Measurements from ENCODE around the gene FAM184B. TPM values are rescaled to one million over a fixed set of nuclear protein-coding genes. Genes with fewer than 3 reads are reported as not detected.

Gene FAM184B
- total and polyA plus RNA-seq, 2 of the 4 experiments (the other 2 are of a cell fraction) = 0.07 to 0.18 TPM

DNA sequence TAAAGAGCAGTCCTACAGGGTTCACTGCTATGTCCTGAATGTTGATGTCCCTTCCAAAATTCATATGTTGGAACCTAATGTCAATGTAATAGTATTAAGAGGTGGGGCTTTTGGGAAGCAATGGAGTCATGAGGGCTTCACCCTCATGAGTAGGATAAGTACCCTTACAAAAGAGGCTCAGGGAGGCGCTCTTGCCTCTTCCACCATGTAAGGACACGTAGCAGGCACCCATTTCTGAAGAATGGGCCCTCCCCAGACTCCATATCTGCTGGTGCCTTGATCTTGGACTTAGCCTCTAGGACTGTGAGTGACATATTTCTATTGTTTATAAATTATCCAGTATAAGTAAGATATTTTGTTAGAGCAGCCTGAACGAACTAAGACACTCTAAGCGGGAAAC, 151.2 kb downstream of the FAM184B start:
- no peak overlapping the region for H3K4me3 ChIP-seq (ENCODE audit: insufficient read depth, low read depth, low read length)
- WGBS, 2 experiments (ENCODE audit: extremely low coverage in 2 of 2, insufficient read length in 1 of 2) = no CpG with 5 or more reads among the region's 4 CpGs
- TF ChIP-seq MAFK (IDR thresholded peaks at IDR 0.05; ENCODE audit: low read depth, low read length) (no peak), MXI1 (IDR thresholded peaks at IDR 0.05; ENCODE audit: borderline replicate concordance, low read depth, low read length) (no peak), RCOR1 (IDR thresholded peaks at IDR 0.05; ENCODE audit: insufficient replicate concordance, low read length) (no peak), NFE2L2 (IDR thresholded peaks at IDR 0.05; ENCODE audit: low read depth, low read length) (no peak), RAD21 (IDR thresholded peaks at IDR 0.05; ENCODE audit: low read length) (no peak), CHD1 (IDR thresholded peaks at IDR 0.05; ENCODE audit: low read depth, low read length) (no peak), RFX5 (IDR thresholded peaks at IDR 0.05; ENCODE audit: low read depth, low read length) (no peak), SMC3 (IDR thresholded peaks at IDR 0.05; ENCODE audit: low read depth, low read length) (no peak), MAZ (IDR thresholded peaks at IDR 0.05; ENCODE audit: borderline replicate concordance, low read depth, low read length) (no peak), POLR2A (IDR thresholded peaks at IDR 0.05; ENCODE audit: low read depth, low read length) (no peak), FOS (IDR thresholded peaks at IDR 0.05; ENCODE audit: low read depth, low read length) (no peak), BHLHE40 (IDR thresholded peaks at IDR 0.05; ENCODE audit: low read depth, low read length) (no peak), CEBPB (IDR thresholded peaks at IDR 0.05; ENCODE audit: low read depth, low read length) (no peak)
- TF ChIP-seq, protein P1, sequence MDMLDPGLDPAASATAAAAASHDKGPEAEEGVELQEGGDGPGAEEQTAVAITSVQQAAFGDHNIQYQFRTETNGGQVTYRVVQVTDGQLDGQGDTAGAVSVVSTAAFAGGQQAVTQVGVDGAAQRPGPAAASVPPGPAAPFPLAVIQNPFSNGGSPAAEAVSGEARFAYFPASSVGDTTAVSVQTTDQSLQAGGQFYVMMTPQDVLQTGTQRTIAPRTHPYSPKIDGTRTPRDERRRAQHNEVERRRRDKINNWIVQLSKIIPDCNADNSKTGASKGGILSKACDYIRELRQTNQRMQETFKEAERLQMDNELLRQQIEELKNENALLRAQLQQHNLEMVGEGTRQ (IDR thresholded peaks at IDR 0.05; ENCODE audit: low read depth, low read length) = no peak
- TF ChIP-seq, protein P2, sequence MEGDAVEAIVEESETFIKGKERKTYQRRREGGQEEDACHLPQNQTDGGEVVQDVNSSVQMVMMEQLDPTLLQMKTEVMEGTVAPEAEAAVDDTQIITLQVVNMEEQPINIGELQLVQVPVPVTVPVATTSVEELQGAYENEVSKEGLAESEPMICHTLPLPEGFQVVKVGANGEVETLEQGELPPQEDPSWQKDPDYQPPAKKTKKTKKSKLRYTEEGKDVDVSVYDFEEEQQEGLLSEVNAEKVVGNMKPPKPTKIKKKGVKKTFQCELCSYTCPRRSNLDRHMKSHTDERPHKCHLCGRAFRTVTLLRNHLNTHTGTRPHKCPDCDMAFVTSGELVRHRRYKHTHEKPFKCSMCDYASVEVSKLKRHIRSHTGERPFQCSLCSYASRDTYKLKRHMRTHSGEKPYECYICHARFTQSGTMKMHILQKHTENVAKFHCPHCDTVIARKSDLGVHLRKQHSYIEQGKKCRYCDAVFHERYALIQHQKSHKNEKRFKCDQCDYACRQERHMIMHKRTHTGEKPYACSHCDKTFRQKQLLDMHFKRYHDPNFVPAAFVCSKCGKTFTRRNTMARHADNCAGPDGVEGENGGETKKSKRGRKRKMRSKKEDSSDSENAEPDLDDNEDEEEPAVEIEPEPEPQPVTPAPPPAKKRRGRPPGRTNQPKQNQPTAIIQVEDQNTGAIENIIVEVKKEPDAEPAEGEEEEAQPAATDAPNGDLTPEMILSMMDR (conservative IDR thresholded peaks at IDR 0.05; ENCODE audit: low read depth, low read length) = no peak
- TF ChIP-seq, protein P3, sequence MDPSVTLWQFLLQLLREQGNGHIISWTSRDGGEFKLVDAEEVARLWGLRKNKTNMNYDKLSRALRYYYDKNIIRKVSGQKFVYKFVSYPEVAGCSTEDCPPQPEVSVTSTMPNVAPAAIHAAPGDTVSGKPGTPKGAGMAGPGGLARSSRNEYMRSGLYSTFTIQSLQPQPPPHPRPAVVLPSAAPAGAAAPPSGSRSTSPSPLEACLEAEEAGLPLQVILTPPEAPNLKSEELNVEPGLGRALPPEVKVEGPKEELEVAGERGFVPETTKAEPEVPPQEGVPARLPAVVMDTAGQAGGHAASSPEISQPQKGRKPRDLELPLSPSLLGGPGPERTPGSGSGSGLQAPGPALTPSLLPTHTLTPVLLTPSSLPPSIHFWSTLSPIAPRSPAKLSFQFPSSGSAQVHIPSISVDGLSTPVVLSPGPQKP (IDR thresholded peaks at IDR 0.05; ENCODE audit: borderline replicate concordance, low read depth, low read length) = no peak
- no peak overlapping the region for H2BK15ac ChIP-seq (ENCODE audit: low read depth, low read length)
- no peak for DNase-seq
- in situ Hi-C loops (cut with MboI; ENCODE audit: low sequenced_read_pairs) (loop anchor here (25.0 kb wide), 1 partner anchor 957 kb away; no protein-coding TSS in a partner anchor), dilution Hi-C loops (cut with HindIII; ENCODE audit: low sequenced_read_pairs, unreplicated experiment) (no loop called here), intact Hi-C loops (cut with micrococcal nuclease) (no loop called here)
- H2AFZ ChIP-seq (replicated peaks; ENCODE audit: low read length, poor library complexity) = no peak overlapping the region
- no peak overlapping the region for H2AK5ac ChIP-seq (ENCODE audit: low read depth, low read length)
- H4K5ac ChIP-seq (ENCODE audit: low read depth, low read length) = no peak overlapping the region
- H2BK5ac ChIP-seq (ENCODE audit: low read depth, low read length, poor library complexity, severe bottlenecking) = no peak overlapping the region
- no peak overlapping the region for H3K14ac ChIP-seq (replicated peaks; ENCODE audit: low read depth, low read length)
- H3K9me3 ChIP-seq (ENCODE audit: control insufficient read depth, insufficient read depth, low read length) = no peaks in the 10 kb centered on the region
- no peak overlapping the region for H4K8ac ChIP-seq (ENCODE audit: low read depth in 2 of 2, low read length in 2 of 2)
- no peak overlapping the region for H3K4me2 ChIP-seq (ENCODE audit: low read depth, low read length)
- H2AK9ac ChIP-seq (replicated peaks; ENCODE audit: low read depth, low read length, poor library complexity) = no peak overlapping the region
- POLR2A ChIA-PET (ENCODE audit: unreplicated experiment) = no interaction called here
- no peaks in the 10 kb centered on the region for H3K27me3 ChIP-seq (ENCODE audit: control insufficient read depth, insufficient read depth, low read length)
- H3K18ac ChIP-seq (ENCODE audit: low read depth, low read length) = no peak overlapping the region
- no peak overlapping the region for H2BK120ac ChIP-seq (ENCODE audit: low read depth, low read length)
- peaks cover 62% of the 10 kb centered on the region for H3K36me3 ChIP-seq (ENCODE audit: control insufficient read depth, insufficient read depth, low read length)
- no TSS peak for BruUV-seq (replicated peaks)
- ATAC-seq (ENCODE audit: low read depth) = no peak
- H3K4ac ChIP-seq (ENCODE audit: low read depth, low read length) = no peak overlapping the region
- no peak overlapping the region for H3K9ac ChIP-seq (ENCODE audit: low read depth, low read length)
- no peak overlapping the region for H4K91ac ChIP-seq (ENCODE audit: insufficient read depth, low read depth, low read length)
- peaks cover 10 to 33% of the 10 kb centered on the region in 2 experiments; a peak in 3 of 4 replicates for H3K79me1 ChIP-seq (ENCODE audit: low read depth in 1 of 2, low read length in 2 of 2)
- CTCF ChIA-PET = no interaction called here
- H3K23ac ChIP-seq (ENCODE audit: low read depth, low read length) = no peak overlapping the region
- H3K56ac ChIP-seq (ENCODE audit: extremely low read depth, insufficient read depth, low read length) = no peak overlapping the region
- peaks cover 3% of the 10 kb centered on the region; the same call in 1 of the 2 replicates for H3K9me1 ChIP-seq (ENCODE audit: insufficient read depth, low read length)
- H3K4me1 ChIP-seq (ENCODE audit: control insufficient read depth, insufficient read depth, low read length) = no peaks in the 10 kb centered on the region
- H4K20me1 ChIP-seq (ENCODE audit: insufficient read depth, low read length) = peaks cover 5% of the 10 kb centered on the region; the same call in 1 of the 2 replicates
- H3K27ac ChIP-seq (ENCODE audit: insufficient read depth, low read length) = no peak overlapping the region
- no peak overlapping the region for H2BK20ac ChIP-seq (ENCODE audit: low read depth, low read length)
